Suprapubic skin (tissue), 4 donors: ENCODE results near the gene MTSS2. TPM values are rescaled to one million over a fixed set of nuclear protein-coding genes. Genes with fewer than 3 reads are reported as not detected.
A peak's percentile ranks its signal among the peaks of the same experiment; 100 is the strongest.

Source experiments
- DNase-seq, 2 donors: peaks; one replicate each; pipeline ENCODE4 v3.0.0-alpha.2; 2019; ENCODE audit warnings: low spot score in 2 of 2
- H3K27ac ChIP-seq: fragments of 200-600 bp; sonication (generic); one replicate; pipeline ENCODE4 v1.5.1; 2019
- H3K27me3 ChIP-seq: fragments of 200-600 bp; sonication (generic); one replicate; pipeline ENCODE4 v1.5.1; 2019
- H3K36me3 ChIP-seq: fragments of 200-600 bp; sonication (generic); one replicate; pipeline ENCODE4 v1.5.1; 2019
- H3K4me1 ChIP-seq: fragments of 200-600 bp; sonication (generic); one replicate; pipeline ENCODE4 v1.5.1; 2019
- H3K4me3 ChIP-seq: fragments of 200-600 bp; sonication (generic); one replicate; pipeline ENCODE4 v1.5.1; 2019; ENCODE audit warnings: mild to moderate bottlenecking
- H3K9me3 ChIP-seq: fragments of 200-600 bp; sonication (generic); one replicate; pipeline ENCODE4 v1.5.1; 2019
- CTCF ChIP-seq, 2 donors: fragments of 200-600 bp in 1 of 2; fragments of 450-650 bp in 1 of 2; sonication (generic) in 1 of 2; IDR thresholded peaks; one replicate each; pipeline ENCODE4 v1.5.1; 2016 to 2019; ENCODE audit warnings: antibody characterized with exemption in 2 of 2, mild to moderate bottlenecking in 1 of 2, moderate library complexity in 1 of 2
- EP300 ChIP-seq: sonication (generic); formaldehyde crosslinking; IDR thresholded peaks from one replicate; pipeline ENCODE4 v1.6.1; 2017; ENCODE audit warnings: antibody characterized with exemption
- POLR2A ChIP-seq, 2 donors: fragments of 450-650 bp; IDR thresholded peaks; one replicate each; pipeline ENCODE4 v1.6.1; 2017; ENCODE audit warnings: antibody characterized with exemption in 2 of 2, mild to moderate bottlenecking in 2 of 2, moderate library complexity in 2 of 2
- POLR2AphosphoS5 ChIP-seq, 3 donors: sonication (generic); formaldehyde crosslinking; IDR thresholded peaks; one replicate each; pipeline ENCODE4 v1.6.1; 2017; ENCODE audit warnings: antibody characterized with exemption in 3 of 3
- WGBS: methylation state at CpG from one replicate; pipeline ENCODE4 v1.1.5; 2018; 5-methylcytosine and 5-hydroxymethylcytosine counted together
- total RNA-seq, 4 donors: library from RNA; depleted of rRNA; stranded (reverse); fragments of >200 nt; gene quantifications; one replicate each; pipeline ENCODE4 v1.1.0, GENCODE V29; 2016

The MTSS2 gene
- total RNA-seq, 4 donors from 2014 or later = 30.1 to 58.7 (median 42.6) TPM

- H3K27me3 ChIP-seq = no peaks in the 10 kb centered on the region
- peak in 1 of 2 donors; percentile 91 for DNase-seq
- WGBS = no CpG with 5 or more reads among the region's 26 CpGs
Observed at GRCh38 chr16:70691223-70692129, 5.6 kb upstream of the MTSS2 start.

GRCh38 chr16:70689970-70690891, 4.4 kb upstream of the MTSS2 start:
- Histone ChIP-seq H3K4me1 (peaks cover 94% of the 10 kb centered on the region), H3K27me3 (no peaks in the 10 kb centered on the region), H3K36me3 (no peaks in the 10 kb centered on the region), H3K9me3 (no peaks in the 10 kb centered on the region), H3K27ac (peak overlapping the region; percentile 91), H3K4me3 (no peak overlapping the region)
- WGBS = 70% methylated on average over 6 of the region's 16 CpGs
- TF ChIP-seq POLR2AphosphoS5 (IDR thresholded peaks at IDR 0.05) (no peak), POLR2A (IDR thresholded peaks at IDR 0.05) (no peak), EP300 (no peak), CTCF (IDR thresholded peaks at IDR 0.05) (no peak)
- no peak for DNase-seq

More at GRCh38 chr16:70691223-70692129, 5.6 kb upstream of the MTSS2 start:
- TF ChIP-seq EP300 (no peak), POLR2AphosphoS5 (IDR thresholded peaks at IDR 0.05) (peak; percentile 32 to 82 (median 37))
- Histone ChIP-seq H3K4me3 (no peak overlapping the region), H3K4me1 (peaks cover 100% of the 10 kb centered on the region), H3K36me3 (no peaks in the 10 kb centered on the region), H3K27ac (peak overlapping the region; percentile 91), H3K9me3 (no peaks in the 10 kb centered on the region)

GRCh38 chr16:70689035-70689969, 3.4 kb upstream of the MTSS2 start:
- Histone ChIP-seq H3K4me1 (peaks cover 94% of the 10 kb centered on the region), H3K27ac (peak overlapping the region; percentile 91), H3K9me3 (no peaks in the 10 kb centered on the region), H3K4me3 (no peak overlapping the region), H3K27me3 (no peaks in the 10 kb centered on the region), H3K36me3 (no peaks in the 10 kb centered on the region)
- WGBS = 53% methylated on average over 20 of the region's 22 CpGs
- DNase-seq = no peak
- TF ChIP-seq EP300 = no peak
- TF ChIP-seq CTCF (IDR thresholded peaks at IDR 0.05) = no peak
- TF ChIP-seq POLR2AphosphoS5 (IDR thresholded peaks at IDR 0.05) = no peak
- no peak for TF ChIP-seq POLR2A (IDR thresholded peaks at IDR 0.05)

GRCh38 chr16:70688246-70688742, 2.4 kb upstream of the MTSS2 start:
- Histone ChIP-seq H3K4me1 (peaks cover 94% of the 10 kb centered on the region), H3K36me3 (no peaks in the 10 kb centered on the region), H3K27ac (peak overlapping the region; percentile 91), H3K27me3 (no peaks in the 10 kb centered on the region), H3K9me3 (no peaks in the 10 kb centered on the region), H3K4me3 (no peak overlapping the region)
- no peak for DNase-seq
- WGBS = 32% methylated on average over 2 of the region's 8 CpGs
- TF ChIP-seq POLR2AphosphoS5 (IDR thresholded peaks at IDR 0.05) (peak in 1 of 3 donors; percentile 71), EP300 (no peak)

- H3K9me3 ChIP-seq = no peaks in the 10 kb centered on the region
- H3K27ac ChIP-seq = peak overlapping the region; percentile 91
- no peak overlapping the region for H3K4me3 ChIP-seq
- 100% methylated on average over 3 of the region's 18 CpGs for WGBS
- TF ChIP-seq EP300 (no peak), POLR2AphosphoS5 (IDR thresholded peaks at IDR 0.05) (no peak), CTCF (IDR thresholded peaks at IDR 0.05) (no peak), POLR2A (IDR thresholded peaks at IDR 0.05) (no peak)
- DNase-seq = no peak
- no peaks in the 10 kb centered on the region for H3K27me3 ChIP-seq
- H3K36me3 ChIP-seq = no peaks in the 10 kb centered on the region
- H3K4me1 ChIP-seq = peaks cover 94% of the 10 kb centered on the region
Observed at GRCh38 chr16:70687671-70688245, 1.9 kb upstream of the MTSS2 start.
